Measurements from ENCODE around the gene SCAMP2.
"Not testable (repeated sequence)": the region's sequence is repeated elsewhere in the genome, so short reads cannot be mapped to it uniquely, and the experiment has no call there.

Gene SCAMP2

DNA sequence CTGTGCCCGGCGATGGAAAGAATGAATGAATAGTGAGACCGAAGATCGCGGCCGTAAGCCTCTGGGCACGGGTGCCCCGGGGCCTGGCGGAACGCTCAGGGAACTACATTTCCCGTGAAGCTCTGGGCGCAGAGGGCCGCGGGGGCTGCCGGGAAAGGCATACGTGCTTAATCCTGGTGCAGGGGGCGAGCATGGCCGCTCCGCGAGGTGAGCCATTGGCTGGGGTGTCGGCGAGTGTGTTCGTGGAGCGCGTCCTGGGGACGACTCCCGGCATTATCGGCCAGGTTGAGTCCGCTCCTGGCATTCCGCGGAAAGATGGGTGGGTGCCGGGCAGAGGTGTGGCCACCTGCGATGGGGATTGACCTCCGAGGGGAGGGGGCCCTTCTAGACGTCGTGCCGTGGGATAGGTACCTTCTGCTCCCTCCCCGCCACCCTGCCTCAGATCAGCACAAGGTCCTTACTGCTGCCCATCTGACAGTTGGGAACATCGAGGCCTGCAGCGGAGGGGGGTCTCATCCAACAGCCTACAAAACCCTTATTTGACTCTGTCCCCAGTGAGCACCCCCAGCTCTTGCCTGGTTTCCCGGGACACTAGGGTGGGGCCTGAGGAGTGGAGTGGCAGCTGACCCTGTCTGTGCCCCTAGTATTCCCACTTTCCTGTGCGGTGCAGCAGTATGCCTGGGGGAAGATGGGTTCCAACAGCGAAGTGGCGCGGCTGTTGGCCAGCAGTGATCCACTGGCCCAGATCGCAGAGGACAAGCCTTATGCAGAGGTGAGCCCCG, 16.9 kb upstream of the SCAMP2 start, which contains the start of gene MPI:
Gene MPI (plus strand): TSS at position 160 of the 782 bp plus-strand sequence. CDS start 32 bp downstream, at position 192.
- DNase-seq = peak; percentile 69 to 89

DNA sequence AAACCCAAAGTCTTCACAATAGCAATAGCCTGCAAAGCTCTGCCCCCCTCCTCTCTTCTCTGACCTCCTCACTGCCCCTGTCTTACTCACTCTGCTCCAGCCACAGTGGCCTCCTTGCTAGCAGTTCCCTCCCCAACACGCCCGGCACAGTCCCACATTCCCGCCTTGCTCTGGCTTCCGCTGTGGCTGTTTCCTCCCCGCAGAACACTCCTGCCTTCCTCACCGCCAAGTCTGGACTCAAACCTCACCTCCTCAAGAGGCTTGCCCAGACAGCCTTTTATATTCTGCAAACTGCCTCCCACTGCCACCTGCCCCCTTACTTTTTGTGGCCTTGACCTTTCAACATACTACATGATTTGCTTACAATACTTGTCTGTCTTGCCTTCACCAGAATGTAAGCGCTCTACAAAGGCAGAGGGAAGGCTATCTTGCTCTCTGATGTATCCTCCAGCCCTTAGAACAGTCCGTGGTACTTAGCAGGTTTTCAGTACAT, 16.3 kb upstream of the SCAMP2 start:
- peak in 1 of 2 donors; percentile 23 for DNase-seq

DNA sequence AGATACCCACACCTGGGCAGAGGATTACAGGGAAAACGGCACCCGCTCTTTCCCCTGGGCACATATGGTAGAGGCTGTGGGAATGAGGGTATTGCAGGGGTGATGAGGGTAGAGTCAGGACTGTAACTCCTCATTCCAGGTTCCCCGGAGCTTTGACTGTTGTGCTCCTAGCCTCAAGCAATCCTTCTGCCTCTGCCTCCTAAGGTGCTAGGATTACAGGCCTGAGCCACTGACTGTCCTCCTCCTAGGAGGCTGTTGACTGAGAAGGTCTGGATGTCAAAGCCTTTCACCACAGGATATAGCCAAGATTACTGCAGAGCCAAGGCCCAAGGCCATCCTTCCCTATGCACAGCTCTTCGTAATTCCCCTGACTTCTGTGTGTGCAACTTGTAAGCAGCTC, 15.6 kb upstream of the SCAMP2 start:
- DNase-seq = no peak

DNA sequence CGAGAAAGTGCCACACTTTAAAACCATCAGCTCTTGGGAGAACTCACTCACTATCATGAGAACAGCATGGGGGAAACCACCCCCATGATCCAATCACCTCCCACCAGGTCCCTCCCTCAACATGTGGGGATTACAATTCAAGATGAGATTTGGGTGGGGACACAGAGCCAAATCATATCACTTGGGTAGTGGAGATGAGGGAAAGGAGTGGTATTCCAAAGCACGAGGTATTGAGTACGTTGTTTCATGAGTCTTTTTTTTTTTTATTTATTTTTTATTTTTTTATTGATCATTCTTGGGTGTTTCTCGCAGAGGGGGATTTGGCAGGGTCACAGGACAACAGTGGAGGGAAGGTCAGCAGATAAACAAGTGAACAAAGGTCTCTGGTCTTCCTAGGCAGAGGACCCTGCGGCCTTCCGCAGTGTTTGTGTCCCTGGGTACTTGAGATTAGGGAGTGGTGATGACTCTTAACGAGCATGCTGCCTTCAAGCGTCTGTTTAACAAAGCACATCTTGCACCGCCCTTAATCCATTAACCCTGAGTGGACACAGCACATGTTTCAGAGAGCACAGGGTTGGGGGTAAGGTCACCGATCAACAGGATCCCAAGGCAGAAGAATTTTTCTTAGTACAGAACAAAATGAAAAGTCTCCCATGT, 14.5 kb upstream of the SCAMP2 start:
- DNase-seq = not testable (repeated sequence)

DNA sequence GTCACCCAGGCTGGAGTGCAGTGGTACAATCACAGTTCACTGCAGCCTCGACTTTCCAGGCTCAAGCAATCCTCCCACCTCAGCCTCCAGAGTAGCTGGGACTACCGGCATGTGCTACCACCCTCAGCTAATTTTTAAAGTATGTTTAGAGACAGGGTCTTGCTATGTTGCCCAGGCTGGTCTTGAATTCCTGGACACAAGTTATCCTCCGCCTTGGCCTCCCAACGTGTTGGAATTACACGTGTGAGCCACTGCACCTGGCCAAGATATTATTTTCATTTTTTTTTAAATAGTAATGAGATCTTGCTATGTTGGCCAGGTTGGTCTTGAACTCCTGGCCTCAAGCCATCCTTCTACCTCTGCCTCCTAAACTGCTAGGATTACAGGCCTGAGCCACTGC, 12.3 kb upstream of the SCAMP2 start:
- no peak for DNase-seq

DNA sequence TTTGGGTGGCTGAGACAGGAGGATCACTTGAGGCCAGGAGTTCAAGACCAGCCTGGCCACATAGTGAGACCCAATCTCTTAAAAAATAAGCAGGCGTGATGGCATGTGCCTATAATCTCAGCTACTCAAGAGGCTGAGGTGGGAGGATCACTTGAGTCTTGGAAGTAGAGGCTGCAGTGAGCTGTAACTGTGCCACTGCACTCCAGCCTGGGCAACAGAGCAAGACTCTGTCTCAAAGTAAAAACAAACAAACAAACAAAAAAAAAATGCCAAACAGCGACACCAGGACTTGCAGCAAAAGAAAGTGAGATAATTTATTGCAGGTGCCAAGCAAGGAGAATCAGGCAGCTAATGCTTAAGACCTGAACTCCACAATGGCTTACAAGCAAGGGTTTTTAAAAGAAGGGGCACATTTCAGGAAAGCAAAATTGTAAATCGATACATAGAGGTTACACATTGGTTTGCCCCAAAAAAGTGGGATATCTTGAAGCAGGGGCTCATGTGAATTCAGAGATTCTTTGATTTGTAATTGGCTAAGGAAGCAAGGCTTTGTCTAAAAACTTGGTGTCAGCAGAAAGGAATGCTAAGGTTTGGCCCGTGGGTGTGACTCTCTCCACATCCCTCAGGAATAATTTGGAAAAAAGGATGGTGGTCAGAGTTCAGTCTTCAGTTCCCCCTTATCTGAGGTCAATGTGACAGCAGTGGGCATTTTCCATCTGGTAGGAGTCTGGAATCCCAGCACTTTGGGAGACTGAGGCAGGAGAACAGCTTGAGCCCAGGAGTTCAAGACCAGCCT, 11.5 kb upstream of the SCAMP2 start:
- DNase-seq = no peak

DNA sequence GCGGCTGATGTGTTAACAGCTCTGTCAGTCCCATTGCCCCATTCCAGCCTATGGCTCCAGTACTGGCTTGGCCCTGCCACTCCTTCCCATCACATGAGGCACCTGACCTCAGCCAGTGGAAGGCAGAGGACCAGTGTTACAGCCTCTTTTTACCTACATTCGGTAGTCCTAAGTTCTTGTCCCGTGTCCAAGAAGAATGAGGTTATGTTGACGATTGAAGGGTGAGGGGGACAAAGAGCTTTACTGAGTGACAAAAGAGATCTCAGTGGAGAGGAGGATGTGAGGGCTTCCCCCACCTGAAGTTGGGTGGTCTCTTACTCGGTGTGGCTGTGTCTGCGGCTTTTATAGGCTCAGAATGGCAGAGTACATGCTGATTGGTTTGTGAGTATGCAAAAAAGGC, 9.4 kb upstream of the SCAMP2 start:
- DNase-seq = no peak

DNA sequence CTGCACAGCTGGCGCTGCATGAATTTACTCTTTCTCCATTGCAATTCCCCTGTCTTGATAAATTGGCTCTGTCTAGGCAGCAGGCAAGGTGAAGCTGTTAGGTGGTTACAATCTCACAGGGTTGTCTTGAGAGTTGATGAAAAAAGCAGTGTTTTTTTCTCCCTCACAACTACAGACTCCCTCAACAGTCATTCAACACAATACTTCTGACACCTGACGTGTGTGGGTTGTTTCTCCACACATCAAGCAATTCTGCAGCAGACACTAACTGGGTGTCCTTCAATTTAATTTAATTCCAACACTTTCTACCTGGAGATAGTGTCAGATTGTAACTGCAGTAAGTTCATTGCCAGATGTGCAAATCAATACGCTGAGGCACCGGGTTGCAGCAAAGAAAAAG, 5.1 kb upstream of the SCAMP2 start:
- DNase-seq = no peak

DNA sequence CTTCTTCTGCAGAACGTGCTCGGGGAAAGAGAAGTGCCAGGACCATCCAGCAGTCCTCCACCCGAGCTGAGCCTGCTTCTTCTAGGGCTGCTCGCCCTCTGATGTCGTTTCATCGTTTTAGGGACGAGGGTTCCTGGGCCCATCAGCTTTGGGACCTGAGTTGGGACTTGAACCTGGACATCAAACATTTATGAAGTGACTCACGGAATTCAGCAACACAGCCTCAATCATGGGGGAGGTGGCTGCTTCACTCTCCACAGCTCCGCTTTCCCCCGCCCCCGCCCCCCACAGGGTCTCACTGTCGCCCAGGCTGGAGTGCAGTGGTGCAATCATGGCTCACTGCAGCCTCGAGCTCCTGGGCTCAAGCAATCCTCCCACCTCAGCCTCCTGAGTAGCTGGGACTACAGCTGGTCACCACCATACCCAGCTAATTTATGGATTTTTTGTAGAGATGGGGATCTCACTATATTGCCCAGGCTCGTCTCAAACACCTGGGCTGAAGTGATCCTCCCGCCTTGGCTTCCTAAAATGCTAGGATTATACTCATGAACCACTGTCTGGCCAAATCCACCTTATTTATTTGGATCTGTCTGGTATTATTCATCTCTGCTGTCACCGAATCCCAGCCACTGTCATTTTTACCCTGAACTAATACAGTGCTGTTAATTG, 725 bp upstream of the SCAMP2 start:
- DNase-seq = peak in 1 of 2 donors; percentile 17

DNA sequence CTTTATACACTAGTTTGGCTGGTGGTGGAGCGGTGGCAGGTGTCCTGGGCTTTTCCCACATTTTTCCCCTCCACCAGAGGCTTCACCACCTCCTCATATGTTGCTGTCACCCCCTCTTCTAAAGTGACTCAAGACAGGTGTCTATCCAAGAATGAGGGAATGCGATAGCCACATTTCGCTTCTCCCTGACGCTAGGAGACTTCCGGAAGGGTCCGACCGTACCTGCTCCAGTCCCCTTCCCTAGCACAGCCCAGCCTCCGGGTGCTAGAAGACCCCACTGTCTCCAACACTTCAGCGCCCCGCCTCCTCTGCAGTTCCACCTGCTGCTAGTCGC, 496 bp downstream of the SCAMP2 start:
- DNase-seq = no peak

DNA sequence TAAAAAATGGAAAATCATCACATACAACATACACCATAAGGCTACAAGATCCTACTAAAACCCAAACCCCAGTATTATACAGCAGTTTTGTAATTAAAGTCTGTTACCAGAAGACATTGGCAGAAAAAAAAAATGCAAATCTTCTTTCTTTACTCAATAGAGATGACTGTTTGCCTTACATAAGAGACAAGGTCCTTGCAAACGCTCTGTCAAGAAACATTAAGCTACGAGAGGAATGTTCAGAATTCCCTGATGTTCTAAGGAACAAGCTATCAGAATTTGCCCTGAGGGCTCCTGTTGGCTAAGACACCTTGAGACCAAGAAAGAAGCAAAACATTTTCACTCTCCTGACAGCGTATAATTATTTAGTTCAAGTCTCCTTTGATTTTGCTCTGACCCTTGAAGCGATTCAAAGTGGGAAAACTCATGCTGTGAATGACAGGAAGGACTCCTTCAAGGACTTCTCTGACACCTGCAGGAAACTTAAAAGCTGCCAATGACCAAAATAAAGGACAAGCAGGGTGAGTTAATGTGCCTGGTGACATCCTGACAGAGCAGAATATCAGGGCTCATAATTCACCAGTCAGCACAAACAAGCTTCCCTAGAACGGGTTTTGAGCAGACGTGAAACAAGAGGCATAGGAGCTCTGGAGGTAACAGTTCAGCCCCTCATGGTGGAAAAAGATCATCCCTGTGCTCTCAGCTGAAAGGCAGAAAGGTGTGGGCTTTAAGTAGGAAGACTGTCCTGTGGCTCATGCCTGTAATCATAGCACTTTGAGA, 2.5 kb downstream of the SCAMP2 start:
- DNase-seq = peak in 1 of 2 donors; percentile 34

DNA sequence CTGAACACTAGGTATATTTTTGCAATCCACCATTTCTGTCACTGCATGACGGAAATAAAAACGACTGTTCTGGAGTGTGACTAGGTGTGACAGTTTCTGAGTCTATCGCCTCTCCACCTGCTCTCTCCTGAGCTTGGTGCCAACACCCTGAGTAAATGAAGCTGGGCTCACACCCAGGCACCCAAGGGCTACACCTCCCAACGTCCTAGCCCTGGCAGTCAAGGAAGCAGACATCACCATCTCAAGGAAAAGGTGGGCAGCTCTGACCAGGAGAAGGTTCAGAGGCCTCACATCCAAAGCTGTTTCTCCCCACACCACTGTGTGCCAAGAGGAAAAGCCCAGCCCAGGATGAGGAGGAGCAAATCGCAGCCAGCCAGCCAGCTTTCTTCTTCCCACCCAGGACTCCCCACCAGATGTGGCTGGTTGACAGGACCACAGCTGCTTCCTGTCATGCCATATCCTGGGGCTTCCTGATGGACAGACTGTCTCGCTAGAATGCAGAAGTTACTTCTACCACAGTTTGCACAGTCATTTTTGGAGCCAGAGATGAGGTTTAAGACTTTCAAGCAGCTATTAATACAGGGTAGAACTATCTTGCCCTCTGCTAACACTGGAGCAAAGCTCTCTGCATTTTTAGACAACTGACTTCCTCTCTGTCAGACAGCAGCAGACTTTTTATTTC, 3.3 kb downstream of the SCAMP2 start:
- DNase-seq = peak; percentile 78 to 88

DNA sequence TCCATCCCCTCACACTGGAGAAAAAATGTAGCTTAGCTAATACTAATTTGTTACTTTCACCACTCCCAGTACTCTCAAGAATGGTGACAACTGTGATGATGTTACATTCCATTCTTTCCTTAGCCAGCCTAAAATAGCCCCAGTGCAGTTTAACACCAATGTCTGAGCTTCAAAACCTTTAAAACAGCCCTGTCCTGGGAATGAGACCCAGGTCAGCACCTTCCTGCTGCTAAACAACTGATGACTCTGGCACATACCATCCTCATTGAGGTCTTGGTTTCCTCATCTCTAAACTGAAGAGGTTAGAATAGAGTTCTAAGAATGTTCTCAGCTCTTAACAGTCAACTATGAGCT, 3.8 kb downstream of the SCAMP2 start:
- no peak for DNase-seq

DNA sequence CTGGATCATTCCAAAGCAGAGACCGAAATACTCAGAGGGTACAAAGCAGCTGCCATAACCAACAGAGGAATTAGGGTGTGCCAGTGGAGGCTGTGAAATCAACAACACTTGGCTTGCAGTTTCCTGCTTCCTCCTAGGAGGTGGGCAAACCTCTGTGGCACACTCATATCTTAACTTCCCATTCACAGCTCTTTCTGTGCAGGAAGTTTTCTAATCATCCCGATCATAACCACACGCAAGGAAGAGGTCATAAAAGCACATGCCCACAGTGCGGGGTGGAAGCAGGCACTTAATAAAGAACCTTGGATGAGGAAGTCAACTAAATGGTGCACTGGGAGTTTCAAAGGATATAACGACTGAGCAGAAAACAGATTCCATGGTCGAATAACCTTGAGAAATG, 5.1 kb downstream of the SCAMP2 start:
- DNase-seq = peak; percentile 79 to 89

DNA sequence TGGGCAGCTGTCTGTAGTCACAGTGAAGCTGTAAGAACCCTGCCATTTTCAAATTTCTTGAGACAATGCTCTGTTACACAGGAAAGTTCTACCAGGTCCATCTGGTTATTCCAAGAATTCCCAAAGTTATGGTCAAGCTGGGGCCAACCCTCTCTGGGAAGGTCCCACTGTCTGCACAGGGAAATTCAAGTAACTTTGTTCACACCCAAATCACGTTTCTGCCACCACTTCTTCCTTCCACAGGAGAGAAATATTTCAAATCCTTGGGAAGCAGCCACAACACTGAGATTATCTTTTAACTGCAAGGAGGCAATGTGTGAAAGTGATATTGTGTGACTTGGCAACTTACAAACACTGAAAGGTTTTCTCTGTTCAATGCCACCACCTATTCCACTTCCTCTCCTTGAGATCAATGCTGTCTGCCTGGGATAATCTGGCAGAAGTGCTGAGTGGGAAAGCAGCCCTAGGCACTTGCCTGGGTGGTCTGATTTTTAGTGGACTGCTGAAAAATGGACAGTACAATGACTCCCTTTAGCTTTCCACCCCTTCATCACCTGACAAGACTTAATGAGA, 5.6 kb downstream of the SCAMP2 start:
- no peak for DNase-seq

DNA sequence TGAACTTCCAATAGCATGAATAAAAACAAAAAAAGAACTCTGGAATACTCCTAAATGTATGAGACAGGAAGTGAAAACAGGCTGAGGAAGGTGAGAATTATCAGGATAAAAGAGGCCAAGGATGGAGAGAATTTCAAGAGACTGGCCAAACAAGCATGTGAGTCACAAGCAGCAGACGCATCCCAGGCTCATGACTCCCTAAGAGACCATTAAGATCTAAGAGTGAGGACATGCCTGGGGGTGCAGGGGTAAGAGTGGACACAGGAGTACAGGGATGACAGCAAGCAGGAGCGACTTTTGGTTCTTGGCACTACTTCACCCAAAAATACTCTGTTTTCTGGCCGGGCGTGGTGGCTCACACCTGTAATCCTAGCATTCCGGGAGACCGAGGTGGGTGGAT, 7.1 kb downstream of the SCAMP2 start:
- no peak for DNase-seq

DNA sequence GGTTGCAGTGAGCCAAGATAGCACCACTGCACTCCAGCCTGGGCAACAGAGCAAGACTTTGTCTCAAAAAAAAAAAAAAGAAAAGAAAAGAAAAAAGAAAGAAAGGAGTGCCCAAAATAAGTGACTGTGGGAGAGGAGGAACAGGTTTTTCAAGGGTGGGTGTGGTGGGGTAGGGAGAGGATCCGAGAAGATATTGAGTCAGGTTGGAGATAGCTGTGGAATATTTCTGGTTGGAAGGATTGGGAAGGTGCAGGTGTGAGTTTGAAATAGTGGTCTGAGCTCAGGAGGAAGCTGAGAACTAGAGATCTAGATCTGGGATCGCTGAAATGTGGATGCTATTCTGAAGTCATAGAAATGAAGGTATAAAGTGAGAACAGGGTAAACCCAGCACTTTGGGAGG, 7.8 kb downstream of the SCAMP2 start:
- DNase-seq = no peak

DNA sequence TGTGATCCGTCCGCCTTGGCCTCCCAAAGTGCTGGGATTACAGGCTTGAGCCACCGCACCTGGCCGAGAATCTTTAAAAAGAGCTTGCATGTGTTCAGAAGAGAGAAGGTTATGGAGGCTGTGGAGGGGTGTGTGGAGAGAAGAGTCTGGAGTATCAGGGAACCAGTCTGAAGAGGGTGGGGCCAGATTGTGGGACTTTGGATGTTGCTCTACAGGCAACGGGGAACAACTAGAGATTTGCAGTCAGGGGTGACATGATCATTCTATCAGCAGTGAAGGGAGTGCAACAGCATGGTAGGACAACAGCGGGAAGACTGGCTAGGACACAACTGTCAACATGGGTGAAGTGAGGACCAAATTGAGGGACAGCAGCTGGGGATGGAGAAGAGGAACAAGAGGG, 8.9 kb downstream of the SCAMP2 start:
- no peak for DNase-seq

DNA sequence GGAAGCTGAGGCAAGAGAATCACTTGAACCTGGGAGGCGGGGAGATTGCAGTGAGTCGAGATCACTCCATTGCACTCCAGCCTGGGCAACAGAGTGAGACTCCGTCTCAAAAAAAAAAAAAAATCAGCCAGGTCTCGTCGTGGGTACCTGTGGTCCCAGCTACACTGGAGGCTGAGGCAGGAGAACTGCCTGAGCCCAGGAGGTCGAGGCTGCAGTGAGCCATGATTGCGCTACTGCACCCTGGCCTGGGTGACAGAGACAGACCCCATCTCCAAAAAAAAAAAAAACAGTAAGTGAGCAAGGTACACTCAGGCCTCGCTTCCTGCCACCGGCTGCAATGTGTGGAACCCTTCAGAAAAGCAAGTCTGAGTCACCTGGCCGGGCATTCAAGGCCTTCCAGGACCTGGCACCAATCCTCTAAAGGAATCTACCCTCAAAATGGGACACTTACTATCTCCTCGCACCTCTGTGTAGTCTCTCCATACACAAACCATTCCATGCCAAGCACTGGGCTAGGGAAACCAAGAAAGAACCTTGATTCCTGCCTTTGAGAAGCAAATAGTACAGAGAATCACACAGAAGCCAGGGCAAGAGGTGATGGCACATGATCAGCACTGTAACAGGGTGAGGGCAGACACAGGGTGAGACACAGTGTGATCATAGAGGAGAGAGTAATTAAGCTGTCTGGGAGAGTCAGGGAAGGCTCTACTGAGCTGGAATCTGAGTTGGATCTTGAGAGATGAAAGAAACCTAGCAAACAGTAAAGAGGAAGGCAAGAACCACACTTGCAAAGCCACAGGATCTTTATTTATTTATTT, 9.7 kb downstream of the SCAMP2 start:
- DNase-seq = no peak

DNA sequence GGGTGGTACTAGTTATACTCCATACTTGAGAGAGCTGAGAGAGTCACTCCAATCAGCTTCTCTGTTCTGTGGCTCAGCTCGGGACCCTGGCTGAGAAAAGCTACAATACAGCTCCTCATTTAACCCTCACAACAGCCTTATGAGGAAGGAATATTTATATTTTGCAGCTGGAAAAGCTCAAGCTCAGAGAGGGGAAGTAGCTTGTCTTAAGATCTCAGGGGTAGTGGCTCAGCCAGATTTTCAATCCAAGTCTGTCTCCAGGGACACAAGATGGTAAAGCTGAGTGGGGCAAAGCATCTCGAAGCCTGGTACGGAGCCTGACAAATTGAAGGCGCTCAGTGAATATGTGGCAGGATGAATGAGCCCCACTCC, 14.8 kb downstream of the SCAMP2 start:
- no peak for DNase-seq

All from inflammatory macrophage treated with lipopolysaccharide for 1 hour (primary cell).